Esophagus squamous epithelium (tissue), 5 donors: ENCODE results near the gene LTBR. TPM values are rescaled to one million over a fixed set of nuclear protein-coding genes. Genes with fewer than 3 reads are reported as not detected.

Source experiments
- DNase-seq: peaks from one replicate; lab custom pipeline; 2025; lab: John Stamatoyannopoulos, UW
- H3K27ac ChIP-seq, 4 donors: fragments of 200-600 bp; sonication (generic); one replicate each; pipeline ENCODE4 v1.5.1; 2016 to 2019; ENCODE audit warnings: mild to moderate bottlenecking in 1 of 4
- H3K27me3 ChIP-seq, 4 donors: fragments of 200-600 bp; sonication (generic); 1 replicate in 3 of 4; 2 replicates in 1 of 4; pipeline versions ENCODE4 v1.5.1 to v1.6.0; 2017 to 2021; ENCODE audit warnings: antibody characterized with exemption in 1 of 4
- H3K36me3 ChIP-seq, 3 donors: fragments of 200-600 bp; sonication (generic); one replicate each; pipeline ENCODE4 v1.5.1; 2016 to 2019
- H3K4me1 ChIP-seq, 3 donors: fragments of 200-600 bp; sonication (generic); one replicate each; pipeline ENCODE4 v1.5.1; 2017 to 2019
- H3K4me3 ChIP-seq, 4 donors: fragments of 200-600 bp; sonication (generic); 1 replicate in 3 of 4; 2 replicates in 1 of 4; pipeline ENCODE4 v1.5.1; 2016 to 2019; ENCODE audit warnings: mild to moderate bottlenecking in 2 of 4, moderate library complexity in 1 of 4
- H3K9me3 ChIP-seq, 3 donors: fragments of 200-600 bp; sonication (generic); one replicate each; pipeline ENCODE4 v1.5.1; 2016 to 2019
- POLR2A ChIP-seq, 4 donors: fragments of 450-650 bp; IDR thresholded peaks; one replicate each; pipeline ENCODE4 v1.6.1; 2017; ENCODE audit warnings: antibody characterized with exemption in 4 of 4, mild to moderate bottlenecking in 4 of 4, moderate library complexity in 3 of 4
- WGBS, 2 donors: methylation state at CpG; one replicate each; pipeline ENCODE4 v1.1.5; 2018; 5-methylcytosine and 5-hydroxymethylcytosine counted together
- intact Hi-C: fragments of 100-400 bp; cut with DNase I; formaldehyde crosslinking; loops from one replicate; pipeline ENCODE4 v1.15.0; 2022
- total RNA-seq, 4 donors: library from RNA; depleted of rRNA; stranded (reverse); fragments of >200 nt; gene quantifications; one replicate each; pipeline ENCODE4 v1.1.0, GENCODE V29; 2016
- TF ChIP-seq, protein P1 (sequence below), 6 experiments: fragments of 450-650 bp in 4 of 6; fragments of 200-600 bp in 2 of 6; sonication (generic) in 2 of 6; IDR thresholded peaks; one replicate each; pipeline ENCODE4 v1.5.1; 2016 to 2019; ENCODE audit warnings: antibody characterized with exemption in 6 of 6, mild to moderate bottlenecking in 4 of 6, moderate library complexity in 4 of 6
- donor health status: DM: yes; HTN: yes; CAD: no.

LTBR gene
- total RNA-seq, 4 donors from 2014 or later, result 98.2 to 171 (median 136) TPM

DNA sequence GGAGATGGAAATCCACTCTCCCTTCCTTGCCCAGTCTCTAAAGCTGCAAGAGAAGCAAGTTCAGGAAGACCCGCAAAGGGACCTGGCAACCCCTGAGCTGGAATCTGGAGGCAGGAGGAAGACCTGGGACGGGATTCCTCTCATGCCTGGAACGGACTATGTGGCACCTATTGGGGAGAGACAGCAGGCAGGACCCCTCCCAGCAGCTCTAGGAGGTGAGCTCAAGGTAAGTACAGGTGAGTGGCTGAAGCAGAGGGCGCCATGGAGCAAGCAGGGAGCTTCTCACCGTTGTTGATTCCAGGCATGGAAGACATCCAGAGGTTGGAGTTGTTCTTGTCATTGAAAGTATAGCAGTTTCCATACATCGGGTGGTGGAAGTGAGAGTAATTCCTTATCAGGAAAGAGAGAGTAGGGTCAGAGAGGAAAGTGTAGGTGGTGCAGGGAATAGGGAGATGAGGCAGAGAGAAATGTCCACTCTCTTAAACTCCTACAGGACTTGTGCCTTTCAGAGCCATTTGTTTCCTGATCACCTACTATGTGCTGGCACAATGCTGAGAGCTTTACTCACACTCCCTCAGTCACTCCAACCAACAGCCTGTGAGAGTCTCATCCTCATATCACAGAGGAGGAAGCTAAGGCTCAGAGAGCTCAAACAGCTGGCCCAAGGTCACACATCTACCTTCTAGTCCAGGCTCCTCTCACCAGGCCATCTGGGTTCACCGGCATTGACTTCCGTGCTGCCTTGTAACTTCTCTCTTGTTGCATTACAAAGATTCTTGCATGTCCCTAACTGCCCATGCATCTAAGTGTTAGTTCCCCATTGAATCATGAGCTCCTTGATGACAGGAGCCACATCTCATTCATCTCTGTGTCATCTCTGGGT lies 28.2 kb upstream of the LTBR start:
- H3K4me3 ChIP-seq, result no peak overlapping the region
- WGBS, 2 donors, result 54 to 74% methylated on average over 5 to 8 of the region's 8 CpGs
- TF ChIP-seq POLR2A (IDR thresholded peaks at IDR 0.05), result no peak
- TF ChIP-seq, protein P1, sequence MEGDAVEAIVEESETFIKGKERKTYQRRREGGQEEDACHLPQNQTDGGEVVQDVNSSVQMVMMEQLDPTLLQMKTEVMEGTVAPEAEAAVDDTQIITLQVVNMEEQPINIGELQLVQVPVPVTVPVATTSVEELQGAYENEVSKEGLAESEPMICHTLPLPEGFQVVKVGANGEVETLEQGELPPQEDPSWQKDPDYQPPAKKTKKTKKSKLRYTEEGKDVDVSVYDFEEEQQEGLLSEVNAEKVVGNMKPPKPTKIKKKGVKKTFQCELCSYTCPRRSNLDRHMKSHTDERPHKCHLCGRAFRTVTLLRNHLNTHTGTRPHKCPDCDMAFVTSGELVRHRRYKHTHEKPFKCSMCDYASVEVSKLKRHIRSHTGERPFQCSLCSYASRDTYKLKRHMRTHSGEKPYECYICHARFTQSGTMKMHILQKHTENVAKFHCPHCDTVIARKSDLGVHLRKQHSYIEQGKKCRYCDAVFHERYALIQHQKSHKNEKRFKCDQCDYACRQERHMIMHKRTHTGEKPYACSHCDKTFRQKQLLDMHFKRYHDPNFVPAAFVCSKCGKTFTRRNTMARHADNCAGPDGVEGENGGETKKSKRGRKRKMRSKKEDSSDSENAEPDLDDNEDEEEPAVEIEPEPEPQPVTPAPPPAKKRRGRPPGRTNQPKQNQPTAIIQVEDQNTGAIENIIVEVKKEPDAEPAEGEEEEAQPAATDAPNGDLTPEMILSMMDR (IDR thresholded peaks at IDR 0.05), result no peak
- no peaks in the 10 kb centered on the region for H3K9me3 ChIP-seq
- H3K4me1 ChIP-seq, result peaks cover 5 to 19% (median 6%) of the 10 kb centered on the region in 3 donors
- peaks cover 0 to 97% (median 4%) of the 10 kb centered on the region in 3 donors for H3K36me3 ChIP-seq
- DNase-seq, result no peak
- no peaks in the 10 kb centered on the region for H3K27me3 ChIP-seq
- intact Hi-C loops, result no loop called here
- H3K27ac ChIP-seq, result no peak overlapping the region

DNA sequence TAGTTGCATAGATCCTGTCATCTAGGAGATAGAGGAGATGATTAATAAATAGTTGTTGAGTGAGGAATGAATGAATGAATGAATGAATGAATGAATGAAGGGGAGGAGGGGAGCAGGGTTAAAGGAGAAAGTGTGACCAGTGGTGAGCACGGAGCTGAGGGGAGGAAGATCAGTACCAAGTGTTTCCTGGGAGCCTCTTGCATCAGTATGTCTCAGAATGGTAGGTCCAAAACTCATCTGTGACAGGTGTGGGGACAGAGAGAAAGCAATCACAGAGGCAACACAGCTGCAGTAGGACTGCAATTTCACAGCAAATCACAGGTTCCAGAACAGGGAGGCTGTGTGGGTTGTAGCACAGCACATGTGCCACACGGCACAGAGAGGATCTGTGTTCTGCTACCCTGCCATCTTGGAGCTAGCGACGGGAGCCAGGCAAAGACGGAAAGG lies 27.6 kb upstream of the LTBR start:
- Histone ChIP-seq H3K4me1 (peaks cover 6 to 25% (median 9%) of the 10 kb centered on the region in 3 donors), H3K4me3 (no peak overlapping the region), H3K9me3 (no peaks in the 10 kb centered on the region), H3K36me3 (peaks cover 0 to 97% (median 4%) of the 10 kb centered on the region in 3 donors), H3K27me3 (no peaks in the 10 kb centered on the region), H3K27ac (no peak overlapping the region)
- WGBS, 2 donors, result 78 to 86% methylated on average over 5 of the region's 5 CpGs
- TF ChIP-seq POLR2A (IDR thresholded peaks at IDR 0.05), result no peak
- TF ChIP-seq, protein P1 (IDR thresholded peaks at IDR 0.05), result no peak
- DNase-seq, result no peak
- intact Hi-C loops, result no loop called here

DNA sequence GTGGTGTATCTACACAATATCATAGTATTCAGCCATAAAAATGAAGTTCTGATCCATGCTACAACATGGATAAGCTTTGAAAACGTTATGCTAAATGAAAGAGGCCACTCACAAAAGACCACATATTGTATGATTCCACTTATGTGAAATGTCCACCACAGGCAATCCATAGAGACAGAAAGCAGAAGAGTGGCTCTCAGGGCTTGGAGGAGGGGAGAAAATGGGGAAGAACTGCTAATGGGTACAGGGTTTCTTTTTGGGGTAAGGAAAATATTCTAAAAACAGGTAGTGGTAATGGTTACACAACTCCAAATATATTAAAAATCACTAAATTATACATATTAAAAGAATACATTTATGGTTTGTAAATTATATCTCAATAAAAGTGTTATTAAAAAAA lies 25.1 kb upstream of the LTBR start:
- WGBS, 2 donors, result 71 to 72% methylated on average over 1 of the region's 1 CpG
- TF ChIP-seq POLR2A (IDR thresholded peaks at IDR 0.05), result no peak
- TF ChIP-seq, protein P1 (IDR thresholded peaks at IDR 0.05), result no peak
- Histone ChIP-seq H3K27me3 (no peaks in the 10 kb centered on the region), H3K36me3 (peaks cover 0 to 90% (median 4%) of the 10 kb centered on the region in 3 donors), H3K4me3 (no peak overlapping the region), H3K9me3 (no peaks in the 10 kb centered on the region), H3K27ac (no peak overlapping the region), H3K4me1 (peaks cover 9 to 35% (median 12%) of the 10 kb centered on the region in 3 donors)
- intact Hi-C loops, result no loop called here
- DNase-seq, result no peak

DNA sequence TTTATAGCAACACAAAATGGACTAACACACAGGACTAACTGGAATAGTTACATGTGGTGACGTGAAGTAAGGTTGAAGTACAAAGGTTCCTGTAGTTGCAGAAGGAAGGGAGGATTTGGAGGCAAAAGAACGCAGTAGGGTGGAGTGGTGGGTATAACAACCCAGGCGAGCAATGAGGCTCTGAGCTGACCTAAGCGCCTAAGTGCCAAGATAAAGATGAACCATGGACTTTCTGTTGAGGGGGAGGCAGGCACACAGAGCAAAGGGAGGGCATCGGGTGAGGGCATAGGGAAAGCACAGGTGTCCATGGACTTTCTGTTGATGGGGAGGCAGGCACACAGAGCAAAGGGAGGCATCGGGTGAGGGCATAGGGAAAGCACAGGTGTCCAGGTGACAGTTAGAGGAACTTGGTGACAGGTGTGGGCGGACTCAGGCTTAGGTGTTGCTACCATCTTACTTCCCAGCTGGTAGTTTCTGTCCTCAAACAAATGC lies 23.8 kb upstream of the LTBR start:
- peaks cover 9 to 47% (median 16%) of the 10 kb centered on the region in 3 donors for H3K4me1 ChIP-seq
- 78 to 81% methylated on average over 6 to 7 of the region's 7 CpGs for WGBS, 2 donors
- H3K4me3 ChIP-seq, result no peak overlapping the region
- H3K27ac ChIP-seq, result peak overlapping the region in 2 of 4 donors; percentile 97 to 98
- no peak for DNase-seq
- no peaks in the 10 kb centered on the region for H3K27me3 ChIP-seq
- H3K36me3 ChIP-seq, result peaks cover 0 to 77% (median 4%) of the 10 kb centered on the region in 3 donors
- no peaks in the 10 kb centered on the region for H3K9me3 ChIP-seq
- intact Hi-C loops, result no loop called here
- TF ChIP-seq, protein P1 (IDR thresholded peaks at IDR 0.05), result no peak
- TF ChIP-seq POLR2A (IDR thresholded peaks at IDR 0.05), result no peak
